ENCODE data around the gene SCN3B. TPM values are rescaled to one million over a fixed set of nuclear protein-coding genes. Genes with fewer than 3 reads are reported as not detected.

SCN3B gene
- total RNA-seq, 1 experiment from 2014 or later, result 0.77 TPM

GRCh38 chr11:123601136-123601535 lies 53.3 kb downstream of the SCN3B start:
- Histone ChIP-seq H3K9ac (ENCODE audit: extremely low read depth, insufficient read length, low read length) (no peak overlapping the region), H4K91ac (ENCODE audit: insufficient read length, low read depth, low read length) (no peak overlapping the region), H2AK5ac (ENCODE audit: insufficient read length, low read length) (no peak overlapping the region), H3K9me3 (ENCODE audit: control insufficient read depth, low read depth, low read length) (no peaks in the 10 kb centered on the region), H3K27me3 (ENCODE audit: insufficient read depth, low read length) (no peaks in the 10 kb centered on the region), H3K56ac (ENCODE audit: insufficient read length, low read depth, low read length) (no peak overlapping the region), H3K14ac (ENCODE audit: insufficient read depth, low read length) (no peak overlapping the region), H3T11ph (ENCODE audit: low read length) (no peak overlapping the region), H3K27ac (ENCODE audit: insufficient read length, low read depth, low read length) (no peak overlapping the region), H3K4me1 (ENCODE audit: insufficient read depth, low read length) (no peaks in the 10 kb centered on the region), H2BK15ac (ENCODE audit: low read depth, low read length) (no peak overlapping the region), H3K23ac (ENCODE audit: insufficient read length, low read depth, low read length) (no peak overlapping the region), H3K18ac (ENCODE audit: insufficient read length, low read depth, low read length) (no peak overlapping the region), H4K5ac (ENCODE audit: insufficient read length, low read depth, low read length) (no peak overlapping the region), H4K8ac (replicated peaks; ENCODE audit: insufficient read length, low read depth, low read length) (no peak overlapping the region), H4K20me1 (ENCODE audit: control insufficient read depth, insufficient read depth, insufficient read length) (no peaks in the 10 kb centered on the region), H3K4ac (ENCODE audit: low read depth, low read length) (no peak overlapping the region), H2BK12ac (ENCODE audit: insufficient read length, low read depth, low read length) (no peak overlapping the region), H2AFZ (ENCODE audit: low read length) (no peak overlapping the region), H2BK20ac (ENCODE audit: low read depth, low read length, poor library complexity, severe bottlenecking) (no peak overlapping the region), H3K23me2 (ENCODE audit: insufficient read length, low read depth, low read length, poor library complexity, severe bottlenecking) (no peaks in the 10 kb centered on the region), H2BK5ac (ENCODE audit: insufficient read length, low read length) (no peak overlapping the region), H3K4me2 (ENCODE audit: insufficient read depth, insufficient read length, low read length) (no peak overlapping the region), H3K79me1 (ENCODE audit: insufficient read depth, low read depth, low read length, poor library complexity, severe bottlenecking) (no peaks in the 10 kb centered on the region), H3K79me2 (ENCODE audit: insufficient read depth, low read length) (no peaks in the 10 kb centered on the region), H2BK120ac (ENCODE audit: low read depth, low read length, poor library complexity, severe bottlenecking) (no peak overlapping the region)
- TF ChIP-seq CTCF (conservative IDR thresholded peaks at IDR 0.05), result no peak
- Mint-ChIP-seq H3K27ac (peak overlapping the region in 2 of 3 experiments; percentile 34 to 59; a peak in 2 of 7 replicates), H3K36me3 (ENCODE audit: insufficient read depth in 1 of 3, low read depth in 3 of 3) (peaks cover 7 to 69% (median 69%) of the 10 kb centered on the region in 3 experiments; a peak in 6 of 7 replicates), H3K9me3 (no peaks in the 10 kb centered on the region), H3K4me3 (no peak overlapping the region), H3K4me1 (peaks cover 0 to 12% of the 10 kb centered on the region in 2 experiments; a peak in 2 of 4 replicates), H3K27me3 (ENCODE audit: low read depth) (no peaks in the 10 kb centered on the region)
- no CpG with 5 or more reads among the region's 4 CpGs for WGBS (ENCODE audit: extremely low coverage, insufficient read length, low lambda C conversion rate)
- DNase-seq, result no peak

Measured in H9 (cell line).